GM04504 (cell line): Measurements from ENCODE around the gene AGPAT3.
"Not testable (repeated sequence)": the region's sequence is repeated elsewhere in the genome, so short reads cannot be mapped to it uniquely, and the experiment has no call there.

ENCODE experiments used
- DNase-seq: peaks from one replicate; pipeline ENCODE4 v3.0.0-alpha.2; 2012; ENCODE audit warnings: low read depth

The AGPAT3 gene

GRCh38 chr21:43834146-43834905 lies 30.7 kb upstream of the AGPAT3 start:
- no peak for DNase-seq

DNA sequence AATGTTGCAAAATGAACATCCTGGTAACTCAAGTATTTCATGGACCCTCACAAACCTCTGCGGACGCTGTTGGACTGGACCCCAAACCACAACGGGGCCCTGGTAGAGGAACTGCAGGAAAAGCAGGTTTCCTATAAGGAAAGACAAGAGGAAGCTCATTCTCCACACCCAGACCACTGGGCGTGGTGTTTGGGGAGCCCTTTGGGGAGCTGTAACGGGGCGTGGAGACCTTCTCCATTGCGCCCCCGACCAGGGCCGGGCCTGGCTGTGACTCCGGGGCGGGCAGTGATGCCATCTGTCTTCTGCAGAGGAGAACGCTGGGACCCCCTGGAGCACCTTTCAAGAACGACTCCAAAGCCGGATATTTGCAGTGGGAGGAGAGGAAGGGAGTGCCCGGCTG lies 30.0 kb upstream of the AGPAT3 start:
- DNase-seq, result no peak

DNA sequence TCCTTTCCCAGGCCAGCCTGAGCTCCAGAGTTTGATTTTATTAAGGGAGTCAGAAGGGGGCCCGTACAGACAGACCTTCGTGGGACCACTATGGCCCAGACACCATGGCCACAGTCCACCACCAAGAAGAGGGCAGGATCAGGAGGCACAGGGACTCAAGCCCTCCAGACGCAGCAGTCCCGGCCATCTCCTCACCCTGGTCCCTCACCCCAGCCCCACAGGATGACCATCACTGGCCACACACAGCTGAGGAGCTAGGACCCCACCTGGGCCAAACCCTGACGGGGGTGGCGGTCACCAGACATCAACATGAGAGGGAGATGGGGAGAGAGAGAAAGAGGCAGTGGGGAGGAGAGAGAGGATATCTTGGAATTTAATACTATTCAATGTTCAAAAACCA lies 29.2 kb upstream of the AGPAT3 start:
- no peak for DNase-seq

GRCh38 chr21:43836616-43837015 lies 28.4 kb upstream of the AGPAT3 start:
- DNase-seq, result no peak

DNA sequence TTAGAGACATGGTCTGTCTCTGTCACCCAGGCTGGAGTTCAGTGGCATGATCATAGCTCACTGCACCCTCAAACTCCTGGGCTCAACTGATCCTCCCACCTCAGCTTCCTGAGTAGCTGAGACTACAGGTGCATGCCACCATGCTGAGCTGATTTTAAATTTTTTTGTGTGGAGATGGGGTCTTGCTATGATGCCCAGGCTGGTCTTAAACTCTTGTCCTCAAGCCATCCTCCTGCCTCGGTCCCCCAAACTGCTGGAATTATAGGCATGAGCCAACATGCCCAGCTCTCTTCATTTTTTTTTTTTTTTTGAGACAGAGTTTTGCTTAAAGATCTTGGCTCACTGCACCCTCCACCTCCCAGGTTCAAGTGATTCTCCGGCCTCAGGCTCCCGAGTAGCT lies 24.8 kb upstream of the AGPAT3 start:
- DNase-seq, result no peak

DNA sequence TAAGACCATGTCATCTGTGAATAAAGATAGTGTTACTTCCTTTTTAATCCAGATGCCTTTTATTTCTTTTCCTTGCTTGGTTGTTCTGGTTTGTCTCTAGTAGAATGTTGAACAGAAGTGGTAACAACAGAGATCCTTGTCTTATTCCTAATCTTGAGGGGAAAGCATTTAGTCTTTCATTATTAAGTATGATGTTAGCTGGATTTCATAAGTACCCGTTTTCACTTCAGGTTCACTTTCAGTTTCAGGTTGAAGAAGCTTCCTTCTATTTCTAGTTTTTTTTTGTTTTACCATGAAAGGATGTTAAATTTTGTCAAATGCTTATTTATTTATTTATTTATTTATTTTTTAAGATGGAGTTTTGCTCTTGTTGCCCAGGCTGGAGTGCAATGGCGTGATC lies 22.3 kb upstream of the AGPAT3 start:
- DNase-seq, result no peak

DNA sequence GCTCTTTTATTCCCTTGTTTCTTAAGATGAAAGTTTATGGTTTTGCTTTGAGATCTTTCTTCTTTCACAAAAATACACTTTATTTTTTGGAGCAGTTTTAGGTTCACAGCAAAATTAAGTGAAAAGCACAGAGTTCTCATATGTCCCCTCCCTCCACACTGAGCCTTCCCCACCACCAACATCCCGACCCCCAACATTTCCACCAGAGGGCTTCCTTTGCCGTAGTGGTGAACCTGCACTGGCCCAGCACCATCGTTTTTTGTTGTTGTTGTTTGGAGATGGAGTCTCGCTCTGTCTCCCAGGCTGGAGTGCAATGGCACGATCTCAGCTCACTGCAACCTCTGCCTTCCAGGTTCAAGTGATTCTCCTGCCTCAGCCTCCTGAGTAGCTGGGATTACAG lies 20.1 kb upstream of the AGPAT3 start:
- not testable (repeated sequence) for DNase-seq

GRCh38 chr21:43845386-43845785 lies 19.6 kb upstream of the AGPAT3 start:
- no peak for DNase-seq

DNA sequence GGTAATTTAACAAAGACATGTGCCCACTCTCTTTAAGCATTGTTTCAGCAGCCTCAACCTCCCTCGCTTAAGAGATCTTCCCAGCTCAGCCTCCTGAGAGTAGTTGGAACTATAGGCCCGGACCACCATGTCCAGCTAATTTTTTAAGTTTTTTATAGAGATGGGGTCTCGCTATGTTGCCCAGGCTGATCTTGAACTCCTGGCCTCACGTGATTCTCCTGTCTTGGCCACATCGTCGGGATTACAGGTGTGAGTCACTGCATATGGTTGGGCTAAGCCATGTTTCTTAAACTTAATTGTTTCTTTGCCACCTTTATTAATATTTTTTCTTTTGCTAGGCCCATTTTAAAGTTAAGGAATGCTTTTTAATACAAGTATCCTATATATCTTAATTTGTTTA lies 18.6 kb upstream of the AGPAT3 start:
- no peak for DNase-seq

GRCh38 chr21:43847301-43847700 lies 17.7 kb upstream of the AGPAT3 start:
- no peak for DNase-seq

- DNase-seq, result no peak
Observed at GRCh38 chr21:43848771-43849170, 16.3 kb upstream of the AGPAT3 start.

GRCh38 chr21:43849532-43850299 lies 15.3 kb upstream of the AGPAT3 start:
- no peak for DNase-seq

- no peak for DNase-seq
Observed at GRCh38 chr21:43850728-43851295, 14.2 kb upstream of the AGPAT3 start.

DNA sequence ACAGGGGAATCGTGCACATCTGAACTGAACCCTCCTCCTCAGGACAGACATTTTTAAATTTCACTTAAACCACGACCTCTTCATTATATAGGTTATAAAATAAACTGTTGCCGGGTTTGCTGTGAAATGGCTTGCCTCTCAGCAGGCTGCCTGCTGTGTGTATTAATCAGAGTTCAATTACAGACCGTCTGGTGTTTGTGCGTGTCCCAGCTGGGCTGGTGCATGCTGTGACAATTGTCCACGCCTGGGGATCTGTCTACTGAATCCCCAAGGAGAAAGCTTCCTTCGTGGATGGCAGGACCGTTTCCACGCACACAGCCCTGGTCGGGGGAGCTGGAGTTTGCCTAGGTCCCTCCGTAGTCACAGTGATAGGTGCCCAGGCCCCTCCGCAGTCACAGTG lies 13.4 kb upstream of the AGPAT3 start:
- DNase-seq, result no peak

DNA sequence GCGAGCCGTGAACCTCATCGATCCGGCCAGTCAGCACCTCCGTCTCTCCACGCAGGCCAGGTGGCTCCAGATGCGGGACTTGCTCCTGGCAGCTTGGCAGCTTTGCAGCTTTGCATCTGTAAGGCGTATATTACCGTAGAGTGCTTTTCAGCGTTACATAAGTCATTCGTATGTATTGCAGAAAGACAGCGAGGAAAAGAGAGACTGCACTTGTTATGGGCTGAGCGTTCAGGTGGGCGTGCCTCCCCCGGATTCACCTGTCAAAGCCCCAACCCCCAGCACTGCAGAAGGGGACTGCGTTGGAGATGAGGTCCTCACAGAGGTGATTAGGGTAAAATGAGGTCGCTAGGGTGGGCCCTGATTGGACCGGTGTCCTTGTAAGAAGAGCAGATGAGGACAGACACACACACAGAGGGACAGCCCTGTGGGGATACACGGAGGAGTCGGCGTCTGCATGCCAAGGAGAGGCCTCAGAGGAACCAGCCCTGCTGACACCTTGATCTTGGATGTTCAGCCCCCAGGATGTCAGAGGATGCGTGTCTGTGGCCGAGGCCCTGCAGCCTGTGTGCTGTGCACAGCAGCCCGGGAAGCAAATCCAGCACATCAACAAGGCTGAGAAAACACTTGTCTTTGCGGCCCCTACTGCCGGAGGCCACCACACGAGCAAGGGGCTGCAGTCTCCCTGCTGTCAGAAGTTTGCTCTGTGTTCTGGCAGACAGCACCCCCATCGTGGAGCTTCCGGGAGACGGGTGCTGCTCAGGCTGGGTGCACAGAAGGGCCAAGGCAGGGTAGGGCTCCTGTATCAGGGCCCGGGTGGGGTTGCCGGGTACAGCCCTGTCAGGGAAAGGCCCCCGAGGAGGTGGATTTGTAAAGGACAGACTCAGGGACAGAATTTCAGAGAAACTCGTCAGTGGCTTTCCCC lies 10.9 kb upstream of the AGPAT3 start:
- no peak for DNase-seq

GRCh38 chr21:43854773-43855633 lies 10.0 kb upstream of the AGPAT3 start:
- no peak for DNase-seq

DNA sequence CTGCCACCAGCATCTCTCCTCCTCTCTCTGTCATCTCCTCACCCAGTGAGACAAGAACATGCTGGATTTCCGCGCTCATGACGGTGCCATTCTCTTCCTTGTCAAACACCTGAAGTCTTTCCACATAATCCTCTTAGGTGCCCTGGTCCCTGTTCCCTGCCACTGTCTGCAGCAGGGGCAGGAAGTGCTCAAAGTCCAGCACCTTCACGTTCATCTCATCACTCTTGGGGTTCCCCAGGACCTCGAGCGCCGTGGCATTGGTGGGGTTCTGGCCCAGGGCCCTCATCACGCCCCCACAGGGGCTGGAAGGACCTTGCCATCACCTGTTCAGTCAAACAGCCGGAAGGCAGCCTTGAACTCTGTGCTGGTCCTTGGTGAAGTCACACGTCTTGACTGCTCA lies 9.1 kb upstream of the AGPAT3 start:
- no peak for DNase-seq

DNA sequence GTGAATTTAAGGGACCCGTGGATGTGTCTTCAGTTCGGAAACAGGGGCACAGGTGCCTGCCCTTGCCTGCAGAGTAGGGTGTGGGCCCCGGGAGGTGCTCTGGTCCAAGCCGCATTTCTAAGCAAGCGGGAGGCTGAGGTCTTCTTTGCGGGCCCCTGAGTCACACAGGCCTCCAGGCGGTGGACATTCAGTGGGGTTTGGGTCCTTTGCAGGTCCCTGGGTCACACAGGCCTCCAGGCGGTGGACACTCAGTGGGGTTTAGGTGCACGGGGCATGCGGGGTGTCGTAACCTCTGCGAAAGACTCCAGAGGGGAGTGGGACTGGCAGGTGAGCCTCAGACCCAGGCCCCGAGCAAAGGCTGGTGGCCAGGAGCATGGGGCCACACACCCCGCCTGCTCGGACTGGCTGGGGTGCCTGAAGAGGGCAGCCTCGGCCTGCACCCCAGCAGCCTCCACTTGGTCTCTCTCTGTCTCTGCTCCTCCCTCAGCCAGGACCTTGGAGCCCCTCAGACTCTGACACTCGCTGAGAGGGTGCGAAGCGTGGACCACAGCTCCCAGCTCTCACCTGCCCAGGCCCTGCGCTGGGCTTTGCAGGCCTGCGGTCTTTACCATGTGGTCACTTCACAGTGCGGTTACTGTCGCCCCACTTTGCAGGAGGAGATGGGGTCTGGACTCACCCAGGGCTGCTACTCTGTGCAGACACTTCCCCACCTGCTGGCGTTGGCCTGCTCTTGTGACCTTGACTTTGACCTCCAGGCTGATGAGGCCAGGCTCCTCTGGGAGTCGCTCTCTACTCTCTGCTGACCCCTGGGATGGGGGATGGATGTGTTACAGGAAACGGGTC lies 6.0 kb upstream of the AGPAT3 start:
- no peak for DNase-seq

GRCh38 chr21:43859747-43860214 lies 5.2 kb upstream of the AGPAT3 start:
- DNase-seq, result no peak

DNA sequence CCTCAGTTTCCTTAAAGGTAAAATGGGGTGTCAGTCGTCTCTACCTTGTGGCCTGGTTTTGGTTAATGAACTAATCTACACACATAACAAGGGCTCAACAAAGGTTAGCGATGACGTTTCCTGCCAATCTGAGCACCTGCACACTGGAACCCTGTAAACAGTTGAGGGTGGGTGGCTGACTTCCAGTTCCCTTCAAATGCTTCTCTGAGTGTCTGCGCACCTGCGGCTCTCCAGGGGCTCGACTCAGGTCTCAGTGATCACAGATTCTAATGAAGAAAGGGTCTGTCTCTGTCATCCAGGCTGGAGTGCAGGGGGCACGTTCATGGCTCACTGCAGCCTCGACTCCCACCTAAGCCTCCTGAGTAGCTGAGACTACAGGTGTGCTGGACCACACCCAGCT lies 3.3 kb upstream of the AGPAT3 start:
- DNase-seq, result no peak
